ENCODE results near the gene ECE2.

ECE2 gene
- total RNA-seq, result 0 reads per million in 2 donors

- DNase-seq, result no peak
Observed at GRCh38 chr3:184275961-184276910, at the start of gene ECE2. Gene ECE2, plus strand, starts transcription at chr3:184276022. Its CDS starts 132 bp downstream, at chr3:184276154.

- DNase-seq, result no peak
Observed at GRCh38 chr3:184227481-184227935, 48.3 kb upstream of the ECE2 start.

- DNase-seq, result no peak
Observed at GRCh38 chr3:184228376-184229137, 47.3 kb upstream of the ECE2 start.

GRCh38 chr3:184229394-184230080 lies 46.3 kb upstream of the ECE2 start, which contains the start of gene VWA5B2:
Gene VWA5B2, plus strand, starts transcription at chr3:184229585. Its CDS starts 944 bp downstream, at chr3:184230529.
- peak; percentile 66 for DNase-seq

- no peak for DNase-seq
Observed at GRCh38 chr3:184230081-184230602, 45.7 kb upstream of the ECE2 start.

- DNase-seq, result no peak
Observed at GRCh38 chr3:184230603-184231528, 45.0 kb upstream of the ECE2 start.

- no peak for DNase-seq
Observed at GRCh38 chr3:184231671-184232070, 44.2 kb upstream of the ECE2 start.

- DNase-seq, result no peak
Observed at GRCh38 chr3:184233127-184233843, 42.5 kb upstream of the ECE2 start.

- DNase-seq, result no peak
Observed at GRCh38 chr3:184234224-184234623, 41.6 kb upstream of the ECE2 start.

GRCh38 chr3:184234671-184235380 lies 41.0 kb upstream of the ECE2 start:
- no peak for DNase-seq

- no peak for DNase-seq
Observed at GRCh38 chr3:184235381-184236032, 40.3 kb upstream of the ECE2 start.

GRCh38 chr3:184236033-184236410 lies 39.8 kb upstream of the ECE2 start:
- DNase-seq, result no peak

GRCh38 chr3:184236636-184237035 lies 39.2 kb upstream of the ECE2 start:
- DNase-seq, result no peak

GRCh38 chr3:184237211-184237610 lies 38.6 kb upstream of the ECE2 start:
- DNase-seq, result no peak

- DNase-seq, result no peak
Observed at GRCh38 chr3:184237807-184238206, 38.0 kb upstream of the ECE2 start.

- no peak for DNase-seq
Observed at GRCh38 chr3:184238246-184238818, 37.5 kb upstream of the ECE2 start.

GRCh38 chr3:184239221-184239620 lies 36.6 kb upstream of the ECE2 start:
- no peak for DNase-seq

- DNase-seq, result no peak
Observed at GRCh38 chr3:184239708-184240107, 36.1 kb upstream of the ECE2 start.
